NCI-H69 (cell line): ENCODE results near the gene CASP2.

Experiments used
- DNase-seq: peaks from one replicate; lab custom pipeline; 2025; lab: John Stamatoyannopoulos, UW

CASP2 gene

DNA sequence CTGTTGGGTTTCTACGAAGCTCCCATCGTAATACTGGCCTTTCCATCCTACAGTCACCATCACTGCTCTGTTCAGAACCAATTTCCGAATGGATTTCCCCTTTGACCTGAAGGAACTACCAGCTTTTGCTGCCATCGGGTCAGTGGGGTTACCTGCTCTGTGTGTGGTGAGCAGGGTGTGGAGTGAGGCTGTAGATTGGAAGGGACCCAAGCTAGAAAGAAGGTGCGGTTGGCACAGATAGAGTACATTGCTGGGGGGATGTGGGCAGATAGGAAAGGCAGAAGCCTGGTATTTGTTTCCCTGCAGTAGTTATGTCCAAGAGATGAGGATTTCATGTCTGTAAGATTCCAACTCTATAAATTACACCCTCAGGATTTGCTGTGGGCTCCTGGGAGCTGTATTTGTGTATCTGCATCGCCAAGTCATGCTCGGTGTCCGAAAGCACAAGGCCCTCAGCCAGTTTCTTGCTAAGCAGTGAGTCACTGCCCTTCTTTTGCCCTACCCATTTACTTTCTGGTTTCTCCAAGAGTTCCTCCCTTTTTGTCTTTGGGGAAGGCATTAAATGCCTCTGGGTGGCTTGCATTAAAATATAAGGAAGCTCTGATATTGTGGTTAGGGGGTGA is 43.1 kb downstream of the CASP2 start:
- no peak for DNase-seq

DNA sequence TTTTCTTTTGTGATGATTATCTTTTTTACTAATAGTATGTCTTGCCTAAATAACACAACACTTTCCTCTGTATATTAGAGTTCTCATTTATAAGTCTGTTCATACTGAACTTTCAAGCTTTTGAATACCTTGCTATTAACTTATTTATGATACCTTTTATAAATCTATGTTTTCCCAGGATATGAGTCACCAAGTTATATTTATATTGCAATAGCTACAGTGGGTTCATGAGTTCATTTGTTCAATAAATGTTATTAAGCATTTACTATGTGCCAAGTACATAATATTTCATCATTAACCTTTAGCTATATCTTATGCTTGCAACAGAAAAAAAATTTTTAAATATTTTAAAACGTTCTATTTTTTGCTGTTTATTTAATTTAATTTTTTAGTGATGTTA is 46.1 kb downstream of the CASP2 start:
- no peak for DNase-seq

DNA sequence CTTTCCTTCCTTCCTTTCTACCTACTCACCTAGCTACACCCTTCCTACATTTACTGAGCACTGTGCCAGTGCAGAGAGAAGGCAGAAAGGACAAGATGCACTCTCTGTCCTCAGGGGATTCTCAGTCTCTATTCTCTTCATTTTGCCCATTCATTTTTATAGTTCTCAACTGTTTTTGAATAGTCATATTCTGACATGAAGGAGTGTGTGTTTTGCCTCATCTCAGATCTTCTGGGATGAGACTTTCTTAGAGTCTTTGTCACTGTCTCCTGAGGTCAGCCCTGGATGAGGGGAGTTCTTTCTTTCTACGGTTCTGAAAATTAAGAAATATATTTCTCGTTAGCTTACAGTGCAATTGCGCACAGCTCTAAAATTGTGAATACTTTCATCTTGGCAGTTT is 49.1 kb downstream of the CASP2 start:
- no peak for DNase-seq

DNA sequence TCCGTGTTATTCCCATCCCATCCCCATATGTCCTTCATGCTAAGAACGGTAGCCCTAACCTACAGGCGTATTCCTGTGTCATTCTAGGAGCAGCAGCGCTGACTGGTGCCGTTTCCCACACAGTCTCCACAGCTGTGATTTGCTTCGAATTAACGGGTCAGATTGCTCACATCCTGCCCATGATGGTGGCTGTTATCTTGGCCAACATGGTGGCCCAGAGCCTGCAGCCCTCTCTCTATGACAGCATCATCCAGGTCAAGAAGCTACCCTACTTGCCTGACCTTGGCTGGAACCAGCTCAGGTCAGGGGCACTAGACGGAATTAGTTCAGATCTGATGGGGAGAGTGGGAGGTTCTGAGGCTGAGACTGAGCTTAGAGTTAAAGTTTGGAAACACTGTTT is 53.7 kb downstream of the CASP2 start:
- DNase-seq: no peak

DNA sequence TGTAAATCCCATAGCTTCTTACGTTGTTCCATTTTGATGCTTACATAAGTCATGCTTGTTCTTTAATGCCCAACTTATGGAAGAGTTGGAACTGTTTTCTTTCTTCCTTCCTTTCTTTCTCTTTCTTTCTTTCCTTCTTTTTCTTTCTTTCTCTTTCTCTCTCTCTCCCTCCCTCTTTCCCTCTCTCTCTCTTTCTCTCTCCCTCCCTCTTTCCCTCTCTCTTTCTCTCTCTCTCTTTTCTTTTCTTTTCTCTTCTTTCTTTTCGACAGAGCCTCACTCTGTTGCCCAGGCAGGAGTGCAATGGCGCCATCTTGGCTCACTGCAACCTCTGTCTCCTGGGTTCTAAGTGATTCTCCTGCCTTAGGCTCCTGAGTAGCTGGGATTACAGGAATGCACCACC is 55.4 kb downstream of the CASP2 start:
- DNase-seq: no peak

DNA sequence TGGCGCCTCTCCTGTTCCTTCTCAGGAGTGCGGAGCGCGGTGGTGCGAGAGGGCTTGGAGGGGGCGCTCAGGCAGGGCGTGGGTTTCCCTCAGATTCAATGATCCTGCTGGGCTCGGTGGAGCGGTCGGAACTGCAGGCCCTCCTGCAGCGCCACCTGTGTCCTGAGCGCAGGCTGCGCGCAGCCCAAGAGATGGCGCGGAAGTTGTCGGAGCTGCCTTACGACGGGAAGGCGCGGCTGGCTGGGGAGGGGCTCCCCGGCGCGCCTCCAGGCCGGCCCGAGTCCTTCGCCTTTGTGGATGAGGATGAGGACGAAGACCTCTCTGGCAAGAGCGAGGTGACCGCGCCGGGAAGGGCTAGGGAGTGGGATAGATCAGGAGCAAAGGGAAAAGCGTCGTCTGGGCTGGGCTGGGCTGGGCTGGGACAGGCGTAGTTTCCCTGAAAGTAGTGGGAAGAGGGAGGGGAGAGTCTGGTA is 57.3 kb downstream of the CASP2 start:
- peak; percentile 63 for DNase-seq

DNA sequence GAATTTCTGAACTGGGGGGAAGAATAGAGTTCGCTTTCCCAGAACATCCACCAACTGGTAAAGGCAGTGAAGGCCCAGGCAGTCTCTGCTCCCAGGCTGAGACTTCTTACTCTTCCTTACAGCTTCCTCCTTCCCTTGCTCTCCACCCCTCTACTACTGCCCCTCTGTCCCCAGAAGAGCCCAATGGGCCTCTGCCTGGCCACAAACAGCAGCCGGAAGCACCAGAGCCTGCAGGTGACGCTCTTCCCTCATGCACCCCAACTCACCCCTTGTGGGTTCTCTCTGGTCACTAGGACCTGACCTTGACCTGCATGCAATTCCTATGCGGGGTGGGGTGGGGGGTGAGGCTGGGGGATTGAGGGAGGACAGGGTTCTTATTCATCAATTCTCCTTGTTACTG is 57.9 kb downstream of the CASP2 start:
- DNase-seq: no peak

DNA sequence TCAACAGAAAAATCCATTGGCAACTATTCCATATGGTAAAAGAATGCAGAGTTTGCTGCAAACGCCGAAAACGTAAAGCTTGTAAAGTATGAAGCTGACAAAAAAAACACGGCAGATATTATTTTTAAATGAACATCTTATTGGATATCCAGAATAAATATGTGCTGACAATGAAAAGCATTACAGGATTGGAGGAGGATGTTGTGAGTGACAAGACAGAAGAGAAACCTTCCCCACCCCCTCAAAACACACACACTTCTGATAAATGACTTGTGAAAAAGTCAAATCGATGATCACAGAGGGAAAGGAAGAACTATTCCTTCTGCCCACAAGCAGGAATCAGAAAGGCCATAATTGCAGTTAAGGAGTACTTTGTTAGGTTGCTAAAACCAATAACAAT is 59.8 kb downstream of the CASP2 start:
- no peak for DNase-seq

DNA sequence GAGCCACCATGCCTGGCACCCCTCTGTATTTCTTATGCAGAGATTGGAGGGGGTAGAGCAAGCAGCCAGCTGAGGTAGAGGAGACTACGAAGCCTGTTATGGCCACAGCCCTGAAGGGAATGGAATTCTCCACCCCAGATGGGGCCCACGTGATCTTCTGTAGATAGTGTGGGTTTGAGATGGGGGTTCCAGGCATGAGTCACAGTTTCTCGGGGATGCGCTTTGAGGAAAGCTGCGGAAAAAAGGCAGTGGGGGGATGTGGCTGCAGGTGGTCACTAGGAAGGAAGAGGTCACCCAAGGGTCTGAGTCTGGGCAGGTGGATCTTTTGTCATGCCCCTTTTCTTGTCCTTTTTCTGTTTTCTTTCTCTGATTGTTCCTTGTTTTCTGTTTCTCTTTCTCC is 62.9 kb downstream of the CASP2 start:
- DNase-seq: no peak

DNA sequence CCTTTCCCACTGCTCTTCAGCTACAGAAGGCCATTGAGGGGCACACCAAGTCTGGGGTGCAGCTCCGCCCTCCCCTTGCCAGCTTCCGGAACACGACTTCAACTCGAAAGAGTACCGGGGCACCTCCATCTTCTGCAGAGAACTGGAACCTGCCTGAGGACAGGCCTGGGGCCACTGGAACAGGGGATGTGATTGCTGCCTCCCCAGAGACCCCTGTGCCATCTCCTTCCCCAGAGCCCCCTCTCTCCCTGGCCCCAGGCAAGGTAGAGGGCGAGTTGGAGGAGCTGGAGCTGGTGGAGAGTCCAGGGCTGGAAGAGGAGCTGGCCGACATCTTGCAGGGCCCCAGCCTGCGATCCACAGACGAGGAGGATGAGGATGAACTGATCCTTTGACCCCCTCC is 63.4 kb downstream of the CASP2 start:
- no peak for DNase-seq

DNA sequence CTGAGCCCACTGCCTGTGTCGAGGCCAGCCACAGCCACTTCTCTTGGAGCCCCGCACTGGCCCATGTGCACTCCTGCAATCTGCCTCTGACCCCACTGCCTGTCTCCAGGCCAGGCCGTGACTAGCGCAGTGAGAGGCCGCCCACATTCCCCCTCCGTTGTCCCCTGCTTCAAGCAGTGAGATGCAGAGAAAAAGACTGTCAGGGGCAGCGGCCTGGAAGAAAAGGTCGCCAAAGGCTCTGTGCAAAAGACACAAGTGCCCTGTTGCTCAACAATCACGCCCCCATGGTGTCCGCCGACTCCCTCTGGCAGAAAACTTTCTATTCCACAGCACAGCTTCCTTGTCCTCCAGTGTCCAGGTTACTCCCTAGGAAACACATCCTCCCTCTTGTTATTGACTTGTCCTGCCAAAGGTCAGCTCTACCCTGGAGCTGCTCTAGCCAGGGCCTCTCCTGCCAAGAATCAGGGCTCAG is 64.4 kb downstream of the CASP2 start:
- DNase-seq: no peak

DNA sequence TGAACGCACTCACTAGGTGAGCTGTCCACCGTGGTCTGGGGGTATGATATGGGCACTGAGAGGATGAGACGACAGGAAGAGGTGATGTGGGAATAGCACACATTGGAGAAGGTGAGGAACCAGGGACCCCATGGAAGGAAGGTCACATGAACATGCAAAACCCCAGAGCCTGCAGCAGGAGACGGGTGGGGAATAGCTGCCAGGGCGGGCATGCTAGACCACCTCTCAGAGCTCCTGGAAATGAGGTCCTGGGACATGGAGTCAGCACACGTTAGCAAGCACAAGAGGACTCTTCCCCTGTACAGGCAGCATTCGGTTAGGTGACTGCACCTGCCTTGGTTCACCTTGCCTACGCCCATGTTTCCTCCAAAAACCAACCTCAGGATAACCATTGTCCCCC is 66.2 kb downstream of the CASP2 start:
- DNase-seq: no peak

DNA sequence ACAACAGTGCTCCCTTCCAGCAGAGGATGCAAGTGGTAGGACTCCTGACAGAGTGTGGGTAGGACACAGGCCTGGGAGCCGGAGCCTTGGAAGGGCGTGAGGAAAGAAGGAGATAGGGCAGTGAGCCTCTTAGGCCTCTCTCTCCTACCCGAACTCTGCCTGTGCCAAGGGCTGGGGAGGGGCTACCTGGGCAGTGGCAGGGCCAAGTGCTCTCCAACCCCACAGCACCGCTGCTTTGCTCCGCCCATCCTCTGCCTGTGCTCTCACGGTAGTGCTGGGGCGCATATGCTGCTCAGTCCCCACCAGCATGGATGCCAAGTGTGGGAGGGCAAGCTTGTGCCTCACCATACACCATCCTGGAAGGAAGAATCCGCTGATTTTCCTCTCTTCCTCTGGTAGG is 66.8 kb downstream of the CASP2 start:
- DNase-seq: no peak

DNA sequence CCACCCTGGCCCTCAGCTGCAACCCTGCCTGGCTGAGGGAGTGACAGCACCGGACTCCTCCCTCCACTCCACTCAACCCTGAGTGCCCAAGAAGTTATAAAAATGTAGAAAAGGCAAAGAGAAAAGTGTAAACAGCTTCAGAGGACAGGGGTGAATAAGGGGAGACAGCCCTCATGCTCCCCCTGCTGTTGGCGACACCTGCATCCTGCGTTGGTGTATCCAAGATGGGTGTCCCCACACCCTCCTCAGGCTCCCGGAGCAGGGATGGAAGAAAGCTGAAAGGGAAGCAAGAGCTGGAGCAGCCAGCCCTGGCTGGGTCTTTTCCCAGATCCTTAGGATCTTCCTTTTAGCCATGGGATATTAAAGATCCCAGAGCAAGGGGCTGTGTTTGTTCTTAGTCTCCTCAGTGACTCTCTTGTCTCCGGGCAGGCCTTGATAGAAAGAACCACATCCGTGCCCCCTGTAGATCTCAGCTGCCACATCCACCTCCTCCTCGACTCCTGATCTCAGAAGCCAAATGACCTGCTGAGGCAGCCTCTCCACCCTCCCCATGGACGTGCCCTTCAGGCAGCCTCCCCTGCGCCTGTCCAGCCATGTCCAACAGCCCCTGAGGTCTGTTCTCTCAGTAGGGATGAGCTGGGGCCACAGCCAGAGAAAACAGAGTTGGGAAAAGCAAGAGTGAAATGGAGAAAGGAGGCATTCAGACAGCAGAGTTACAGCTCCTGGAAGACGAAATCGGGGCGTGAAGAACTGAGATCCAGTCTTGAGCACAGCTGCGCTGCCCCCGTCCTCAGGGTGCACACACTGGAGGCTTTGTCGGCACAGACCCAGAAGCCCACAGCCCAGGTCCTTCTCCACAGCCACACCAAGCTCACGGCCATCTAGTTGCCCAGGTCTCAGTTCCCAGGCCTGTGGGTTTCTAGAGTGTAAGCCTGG is 67.6 kb downstream of the CASP2 start:
- no peak for DNase-seq

DNA sequence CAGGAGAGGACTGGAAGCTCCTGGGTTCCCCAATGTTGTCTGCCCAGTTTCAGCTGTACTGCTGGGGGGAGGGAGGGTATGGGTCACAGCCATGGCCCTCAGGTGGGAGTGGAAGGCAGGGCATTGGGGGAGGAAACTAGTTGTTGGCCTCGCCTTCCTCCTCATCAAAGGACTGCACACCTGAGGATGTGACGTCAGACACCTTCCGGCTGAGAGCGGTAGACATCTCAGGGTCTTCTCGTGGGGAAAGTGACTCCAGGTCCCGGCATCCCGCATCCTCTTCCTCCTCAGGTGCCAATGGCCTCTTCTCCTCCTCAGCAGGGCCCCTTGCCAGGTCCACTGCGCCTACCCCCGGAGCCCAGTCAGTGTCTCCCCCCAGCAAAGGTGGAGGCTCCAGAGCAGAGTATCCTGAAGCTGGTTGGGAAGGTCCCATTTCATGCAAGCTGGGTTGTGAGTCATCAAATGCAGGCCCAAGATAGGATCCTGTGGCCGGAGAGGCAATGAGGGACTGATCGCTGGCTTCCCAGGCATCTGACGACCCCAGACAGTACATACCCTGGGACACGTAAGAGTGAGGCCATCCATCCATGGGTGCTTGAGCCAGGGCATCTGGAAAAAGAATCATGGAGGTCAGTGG is 68.4 kb downstream of the CASP2 start:
- no peak for DNase-seq
